ENCODE results near the gene C1orf159.
"Not testable (repeated sequence)": the region's sequence is repeated elsewhere in the genome, so short reads cannot be mapped to it uniquely, and the experiment has no call there.

Gene C1orf159

DNA sequence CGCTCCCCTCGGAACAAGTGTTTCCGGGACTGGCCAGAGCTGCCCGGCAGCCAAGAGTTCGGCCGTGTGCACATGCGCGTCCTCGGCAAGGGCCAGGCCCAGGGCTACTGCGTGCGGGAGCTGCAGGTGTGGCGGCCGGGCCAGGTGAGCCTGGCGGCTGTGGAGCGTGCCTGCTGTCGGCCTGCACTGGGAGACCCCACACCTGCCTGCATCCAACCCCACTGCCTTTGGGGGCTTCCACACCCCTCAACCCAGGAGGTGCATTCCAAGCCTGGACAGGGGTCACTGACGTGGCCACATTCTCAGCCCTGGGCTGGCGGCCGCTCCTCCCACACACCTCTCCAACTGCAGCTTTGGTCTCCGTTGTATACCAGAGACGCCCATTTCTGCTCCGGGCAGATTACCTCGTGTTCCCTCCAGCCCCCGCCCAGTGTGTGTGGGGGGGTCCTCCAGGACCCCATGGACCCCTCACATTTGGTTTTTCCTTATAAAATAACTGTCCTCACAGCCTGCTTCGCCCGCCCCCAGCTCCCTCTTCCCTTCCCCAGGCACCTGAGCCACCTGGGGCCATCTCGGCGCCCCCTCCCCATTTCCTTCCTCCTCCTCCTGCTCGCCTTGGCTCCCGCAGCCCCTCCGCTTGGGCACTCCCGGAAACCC lies 47.9 kb downstream of the C1orf159 start:
- DNase-seq (ENCODE audit: insufficient read length, low spot score) = no peak
- TF ChIP-seq, protein P1, sequence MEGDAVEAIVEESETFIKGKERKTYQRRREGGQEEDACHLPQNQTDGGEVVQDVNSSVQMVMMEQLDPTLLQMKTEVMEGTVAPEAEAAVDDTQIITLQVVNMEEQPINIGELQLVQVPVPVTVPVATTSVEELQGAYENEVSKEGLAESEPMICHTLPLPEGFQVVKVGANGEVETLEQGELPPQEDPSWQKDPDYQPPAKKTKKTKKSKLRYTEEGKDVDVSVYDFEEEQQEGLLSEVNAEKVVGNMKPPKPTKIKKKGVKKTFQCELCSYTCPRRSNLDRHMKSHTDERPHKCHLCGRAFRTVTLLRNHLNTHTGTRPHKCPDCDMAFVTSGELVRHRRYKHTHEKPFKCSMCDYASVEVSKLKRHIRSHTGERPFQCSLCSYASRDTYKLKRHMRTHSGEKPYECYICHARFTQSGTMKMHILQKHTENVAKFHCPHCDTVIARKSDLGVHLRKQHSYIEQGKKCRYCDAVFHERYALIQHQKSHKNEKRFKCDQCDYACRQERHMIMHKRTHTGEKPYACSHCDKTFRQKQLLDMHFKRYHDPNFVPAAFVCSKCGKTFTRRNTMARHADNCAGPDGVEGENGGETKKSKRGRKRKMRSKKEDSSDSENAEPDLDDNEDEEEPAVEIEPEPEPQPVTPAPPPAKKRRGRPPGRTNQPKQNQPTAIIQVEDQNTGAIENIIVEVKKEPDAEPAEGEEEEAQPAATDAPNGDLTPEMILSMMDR (IDR thresholded peaks at IDR 0.05; ENCODE audit: insufficient read depth, missing control alignments) = no peak
- FAIRE-seq = no peak

DNA sequence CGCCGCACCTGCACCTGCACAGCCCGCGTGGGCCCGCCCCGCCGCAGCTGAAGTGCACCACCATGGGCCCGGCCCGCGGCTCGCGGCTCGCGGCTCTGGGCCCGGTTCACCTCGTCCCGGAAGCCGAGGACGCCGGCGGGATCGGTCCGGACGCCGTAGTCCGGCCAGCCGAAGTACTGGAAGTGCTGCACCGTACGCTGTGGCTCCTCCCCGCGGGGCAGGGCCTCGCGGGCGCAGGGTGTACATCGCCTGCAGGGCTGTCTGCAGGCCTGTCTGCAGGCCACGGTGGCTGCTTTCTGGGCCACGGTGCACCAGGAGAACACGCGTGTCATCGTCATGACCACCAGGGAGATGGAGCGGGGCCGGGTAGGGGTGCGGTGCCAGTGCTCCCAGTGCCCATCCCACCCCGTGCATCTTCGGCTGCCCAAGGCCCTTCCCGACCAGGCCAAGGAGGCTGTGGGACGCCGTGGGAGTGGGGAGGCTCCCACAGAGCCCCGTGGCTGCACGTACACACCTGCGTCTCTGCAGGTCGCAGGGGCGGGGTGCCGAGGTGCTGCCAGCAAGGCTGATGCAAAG lies 48.5 kb downstream of the C1orf159 start:
- FAIRE-seq (no peak), DNase-seq (ENCODE audit: insufficient read length, low spot score) (no peak)
- TF ChIP-seq, protein P1 (IDR thresholded peaks at IDR 0.05; ENCODE audit: insufficient read depth, missing control alignments) = no peak

DNA sequence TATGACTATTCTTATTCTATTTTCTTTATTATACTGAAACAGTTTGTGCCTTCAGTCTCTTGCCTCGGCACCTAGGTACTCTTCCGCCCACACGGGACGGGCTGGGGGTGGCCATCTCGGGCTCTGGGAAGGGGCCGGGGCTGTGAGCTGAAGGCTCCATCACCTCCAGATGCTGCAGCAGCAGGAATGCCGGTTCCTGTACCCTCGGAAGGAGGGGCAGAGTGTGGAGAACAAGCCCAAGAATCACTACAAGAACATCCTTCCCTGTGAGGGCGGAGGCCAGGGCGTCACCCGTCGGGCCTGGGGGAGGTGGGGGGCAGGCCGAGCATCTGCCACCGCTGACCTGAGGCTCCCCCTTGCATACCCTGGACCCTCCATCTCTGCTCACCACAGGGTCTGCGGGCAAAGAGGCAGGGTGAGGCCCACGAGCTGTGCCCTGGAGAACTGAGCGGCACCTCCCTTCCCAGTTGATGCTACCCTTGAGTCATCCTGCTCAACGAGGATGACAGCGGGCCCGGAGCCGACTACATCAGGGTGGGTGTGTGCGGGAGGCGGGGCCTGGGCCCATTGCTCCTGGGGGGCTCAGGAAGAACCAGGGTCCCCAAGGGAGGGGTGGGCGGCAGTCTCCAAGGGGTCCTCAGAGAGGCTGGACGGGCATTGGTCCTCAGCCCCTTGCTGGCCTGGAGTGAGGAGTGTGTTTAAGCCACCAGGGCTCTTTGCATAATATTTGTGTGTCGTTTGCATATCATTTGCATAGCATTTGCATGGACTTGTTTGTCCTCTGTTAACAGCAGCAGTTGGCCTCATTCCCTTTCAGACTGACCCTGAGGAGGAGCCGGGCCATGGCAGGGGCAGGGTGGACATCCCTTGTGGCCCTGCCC lies 49.2 kb downstream of the C1orf159 start:
- DNase-seq (ENCODE audit: insufficient read length, low spot score) (no peak), FAIRE-seq (no peak)
- TF ChIP-seq, protein P1 (IDR thresholded peaks at IDR 0.05; ENCODE audit: insufficient read depth, missing control alignments) = no peak

GRCh38 chr1:1065940-1066304 lies 50.0 kb downstream of the C1orf159 start:
- not testable (repeated sequence) for DNase-seq (ENCODE audit: insufficient read length, low spot score); FAIRE-seq

DNA sequence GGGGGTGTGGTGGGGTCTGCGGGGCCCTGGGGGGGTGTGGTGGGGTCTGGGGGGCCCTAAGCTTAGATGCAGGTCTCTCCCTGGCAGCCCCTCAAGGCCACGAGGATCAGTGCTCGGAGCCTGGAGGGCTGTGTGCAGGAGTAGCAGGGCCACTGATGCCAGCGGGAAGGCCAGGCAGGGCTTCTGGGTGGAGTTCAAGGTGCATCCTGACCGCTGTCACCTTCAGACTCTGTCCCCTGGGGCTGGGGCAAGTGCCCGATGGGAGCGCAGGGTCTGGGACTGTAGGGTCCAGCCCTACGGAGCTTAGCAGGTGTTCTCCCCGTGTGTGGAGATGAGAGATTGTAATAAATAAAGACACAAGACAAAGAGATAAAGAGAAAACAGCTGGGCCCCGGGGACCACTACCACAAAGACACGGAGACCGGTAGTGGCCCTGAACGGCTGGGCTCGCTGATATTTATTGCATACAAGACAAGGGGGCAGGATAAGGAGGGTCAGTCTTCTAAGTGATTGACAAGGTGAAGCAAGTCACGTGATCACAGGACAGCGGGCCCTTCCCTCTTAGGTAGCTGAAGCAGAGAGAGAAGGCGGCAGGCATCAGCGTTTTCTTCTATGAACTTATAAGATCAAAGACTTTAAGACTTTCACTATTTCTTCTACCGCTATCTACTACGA lies 50.5 kb downstream of the C1orf159 start:
- no peak for DNase-seq (ENCODE audit: insufficient read length, low spot score)
- TF ChIP-seq, protein P1 (IDR thresholded peaks at IDR 0.05; ENCODE audit: insufficient read depth, missing control alignments) = no peak
- FAIRE-seq = no peak

- TF ChIP-seq, protein P1 (IDR thresholded peaks at IDR 0.05; ENCODE audit: insufficient read depth, missing control alignments) = peak; percentile 64
- DNase-seq (ENCODE audit: insufficient read length, low spot score) (peak; percentile 54), FAIRE-seq (no peak)
Observed at GRCh38 chr1:1063945-1064831, 51.7 kb downstream of the C1orf159 start.

All from D721Med (cell line).